Measurements from ENCODE around the gene DUSP9.
A peak's percentile ranks its signal among the peaks of the same experiment; 100 is the strongest.
"Not testable (repeated sequence)": the region's sequence is repeated elsewhere in the genome, so short reads cannot be mapped to it uniquely, and the experiment has no call there.

Gene DUSP9

DNA sequence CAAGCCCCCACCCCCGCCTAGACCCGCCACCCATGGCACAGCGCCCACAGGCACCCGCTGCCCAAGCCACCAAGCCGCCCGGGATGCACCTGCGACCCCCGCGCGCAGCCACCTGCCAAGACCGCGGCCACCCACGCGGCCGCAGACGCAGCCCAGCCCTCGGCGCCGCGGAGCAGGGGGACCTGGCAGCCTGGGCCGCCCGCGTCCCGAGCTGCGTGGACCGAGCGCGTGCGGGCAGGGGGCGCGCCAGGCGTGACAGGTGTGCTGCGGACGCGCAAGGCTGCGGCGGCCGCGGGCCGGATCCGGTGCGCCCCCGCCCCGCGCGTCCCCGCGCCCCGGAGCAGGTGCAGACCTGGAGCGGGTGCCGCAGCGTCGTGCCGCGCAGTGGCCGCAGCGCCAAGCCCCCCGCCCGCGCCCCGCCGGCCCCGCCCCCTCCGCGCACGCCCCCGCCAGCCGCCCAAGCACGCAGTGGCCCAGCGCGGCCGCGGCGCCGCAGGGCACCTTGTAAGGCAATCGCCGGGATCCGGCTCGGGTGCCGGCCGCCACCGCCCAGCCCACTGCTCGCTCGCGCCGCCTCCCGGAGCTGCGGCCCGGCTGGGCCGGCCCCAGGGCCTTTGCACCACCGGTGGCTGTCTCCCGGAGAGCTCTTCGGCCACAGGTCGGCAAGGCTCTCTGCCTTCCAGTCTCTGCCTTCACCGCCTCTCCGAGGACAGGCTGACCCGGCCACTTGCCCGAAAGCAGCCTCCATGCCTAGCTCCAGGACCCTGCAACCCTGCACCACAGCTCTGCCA is 26.6 kb downstream of the DUSP9 start, which contains the start of gene PNCK:
PNCK (minus strand) TSS at position 386 of the 791 bp plus-strand sequence. CDS start 737 bp downstream, outside the sequence.
- DNase-seq = no peak

DNA sequence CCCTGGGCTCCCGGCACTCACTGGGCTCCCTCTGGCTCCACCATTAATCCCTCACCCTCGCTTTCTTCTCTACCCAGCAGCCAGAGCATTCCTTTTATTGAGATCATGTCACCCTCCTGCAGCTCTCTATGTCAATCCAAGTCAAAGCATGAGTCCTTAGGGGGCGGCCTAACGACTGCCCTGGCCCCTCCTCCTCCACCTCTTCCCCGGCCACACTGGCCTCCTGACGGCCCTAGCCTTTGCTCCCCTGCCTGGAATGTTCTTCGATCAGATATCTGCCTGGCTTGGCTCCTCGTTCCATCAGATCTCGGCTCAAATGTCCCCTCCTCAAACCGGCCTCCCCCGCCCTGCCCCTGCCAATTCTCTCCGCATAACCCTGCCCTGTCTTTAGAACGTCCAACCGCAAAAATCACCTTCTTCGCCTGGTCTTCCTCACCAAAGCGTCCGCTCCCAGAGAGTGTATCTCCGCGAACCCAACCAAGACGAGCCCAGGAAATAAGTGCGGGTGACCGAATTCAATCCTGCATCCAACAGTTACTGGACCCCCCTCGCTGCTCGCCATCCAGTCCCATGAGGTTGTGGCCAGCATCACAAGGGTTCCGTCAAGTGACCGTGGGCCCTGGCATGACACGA is 27.3 kb downstream of the DUSP9 start:
- no peak for DNase-seq

DNA sequence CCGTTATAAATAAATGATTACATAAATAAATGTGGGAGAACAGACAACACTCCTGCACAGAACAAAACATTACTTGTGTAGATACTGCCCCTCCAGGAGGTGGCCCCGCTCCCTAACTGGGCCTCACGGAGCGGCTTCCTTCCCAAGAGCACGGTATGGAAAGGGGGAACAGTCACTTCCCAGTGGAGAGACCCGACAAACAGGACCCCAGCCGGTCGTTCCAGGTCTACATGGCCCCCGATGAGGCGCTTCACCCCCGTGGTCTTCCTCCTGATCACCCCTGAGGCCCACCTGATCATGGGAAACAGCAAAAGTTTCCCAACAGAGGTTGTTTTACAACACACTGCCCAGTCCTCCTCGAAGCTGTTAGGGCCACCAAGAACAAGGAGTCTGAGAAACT is 34.2 kb downstream of the DUSP9 start:
- no peak for DNase-seq

DNA sequence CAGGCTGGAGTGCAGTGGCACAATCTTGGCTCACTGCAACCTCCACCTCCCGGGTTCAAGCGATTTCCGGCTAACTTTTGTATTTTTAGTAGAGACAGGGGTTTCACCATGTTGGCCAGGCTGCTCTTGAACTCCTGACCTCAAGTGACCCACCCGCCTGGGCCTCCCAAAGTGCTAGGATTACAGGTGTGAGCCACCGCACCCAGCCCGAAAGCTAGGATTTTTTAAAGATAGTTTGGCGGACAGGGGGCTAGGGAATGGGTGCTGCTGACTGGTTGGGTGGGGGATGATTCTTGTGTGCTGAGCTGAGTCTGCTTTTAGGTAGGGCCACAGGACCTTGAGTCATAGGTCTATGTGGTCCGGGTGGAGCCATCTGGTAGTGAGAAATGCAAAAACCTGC is 36.5 kb downstream of the DUSP9 start:
- DNase-seq = not testable (repeated sequence)

DNA sequence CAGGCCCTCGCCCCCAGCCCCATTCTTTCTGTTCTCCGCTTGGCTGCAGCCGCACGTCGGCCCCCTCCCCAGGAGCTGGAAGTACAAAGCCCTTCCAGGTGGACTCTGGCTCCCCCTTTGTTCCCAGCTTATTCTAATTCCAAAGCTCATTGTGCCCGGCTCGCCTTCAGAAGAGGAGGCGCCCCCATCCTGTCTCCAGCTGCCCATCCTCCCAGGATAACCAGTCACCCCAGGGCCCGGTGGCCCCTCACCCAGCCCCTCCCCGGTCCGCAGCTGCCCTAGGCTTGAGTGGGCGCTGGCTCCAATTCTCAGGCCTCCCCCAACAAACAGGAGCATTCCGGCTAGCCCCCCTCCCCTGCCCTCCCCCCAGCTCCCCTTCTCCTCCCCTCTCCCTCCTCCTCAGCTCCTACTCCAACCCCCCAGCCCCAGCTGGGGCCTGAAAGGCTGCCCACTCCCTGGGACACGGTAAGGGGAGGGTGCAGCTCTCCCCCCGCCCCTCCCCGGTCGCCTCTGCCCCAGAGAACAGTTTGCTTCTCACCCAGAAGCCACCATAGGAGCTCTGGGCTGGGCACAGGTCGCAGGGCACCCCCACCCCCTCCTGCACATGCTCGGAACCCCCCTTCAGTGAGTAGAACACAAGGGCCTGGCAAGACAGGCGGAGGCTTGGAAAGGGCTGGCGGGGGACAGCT is 37.6 kb downstream of the DUSP9 start:
- no peak for DNase-seq

DNA sequence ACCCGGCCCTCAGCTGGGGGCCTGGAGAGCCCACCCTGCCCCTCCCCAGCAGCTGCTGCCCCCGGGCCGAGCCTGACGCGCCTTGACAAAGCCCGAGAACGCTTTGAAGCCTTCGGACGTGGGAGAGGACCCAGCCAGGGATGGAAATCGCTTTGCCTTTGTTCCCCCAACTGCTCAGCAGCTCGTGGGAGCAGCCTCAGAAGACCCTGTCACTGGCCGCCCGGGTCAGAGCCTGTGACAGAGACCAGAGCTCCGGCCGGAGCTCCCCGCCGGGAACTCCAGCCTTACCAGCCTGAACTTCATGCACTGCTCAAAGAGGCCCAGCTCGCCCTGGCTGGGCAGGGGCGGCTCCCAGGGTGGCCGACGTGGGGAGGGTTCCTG is 38.1 kb downstream of the DUSP9 start:
- no peak for DNase-seq

DNA sequence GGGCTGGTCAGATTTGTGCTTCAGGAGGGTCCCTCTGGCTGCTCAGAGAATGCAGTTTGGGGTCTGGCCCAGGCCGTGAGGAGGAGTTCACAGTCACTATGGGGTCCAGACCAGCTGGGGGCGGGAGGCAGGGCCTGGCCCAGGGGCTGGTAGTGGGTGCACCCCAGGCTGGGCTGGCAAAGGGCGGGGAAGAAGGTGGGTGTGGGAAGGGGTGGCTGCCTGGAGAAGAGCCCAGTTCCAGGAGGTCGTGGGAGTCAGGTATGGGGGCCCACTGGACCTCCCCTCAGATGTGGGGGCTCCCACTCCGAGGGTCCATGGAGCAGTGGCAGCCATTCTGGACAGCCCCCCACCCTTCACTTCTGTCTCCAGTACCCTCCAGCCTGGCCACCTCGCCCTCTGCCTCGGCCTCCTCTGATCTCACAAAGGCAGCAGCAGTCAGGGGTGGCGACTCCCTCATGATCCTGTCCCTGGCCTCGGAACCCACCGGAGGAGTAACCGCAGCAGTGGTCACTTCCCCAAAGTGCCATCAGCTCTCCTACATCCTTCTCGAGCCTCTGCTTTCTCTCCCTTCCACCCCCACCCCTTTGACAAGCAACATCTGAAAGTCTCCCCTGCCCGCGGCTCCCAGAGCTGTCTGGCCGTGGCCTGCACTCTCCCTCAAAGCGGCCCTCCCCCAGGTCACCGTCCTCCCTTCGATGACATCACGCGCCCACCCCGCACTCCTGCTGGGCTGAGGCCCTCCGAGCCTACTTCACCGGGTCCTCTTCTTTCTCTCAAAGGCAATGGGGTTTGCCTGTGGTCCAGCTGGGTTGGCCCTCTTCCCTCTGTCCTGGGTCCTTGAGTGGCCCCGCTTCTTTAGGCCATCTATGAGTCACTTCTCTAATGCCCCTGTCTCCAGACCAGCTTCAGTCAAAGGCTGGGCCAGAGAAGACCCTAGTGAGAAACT is 39.0 kb downstream of the DUSP9 start:
- DNase-seq = no peak

DNA sequence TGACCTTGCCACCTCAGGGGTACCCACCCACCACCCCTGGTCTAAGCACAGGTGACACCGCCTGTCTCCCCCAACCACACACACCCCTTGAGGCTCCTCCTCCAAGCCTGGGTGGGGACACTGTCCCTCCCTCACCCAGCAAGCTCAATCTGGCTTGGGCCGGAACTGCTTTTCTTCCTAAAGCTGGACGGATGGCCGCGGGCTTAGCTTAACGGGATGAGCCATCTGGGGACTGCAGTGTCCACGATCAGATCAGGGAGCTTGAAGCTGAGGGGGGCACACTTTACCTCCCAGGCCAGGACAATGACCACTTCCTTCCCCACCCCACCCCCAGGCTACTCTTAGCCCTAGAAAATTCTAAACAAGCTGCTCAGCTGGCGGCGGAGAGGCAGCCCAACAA is 39.7 kb downstream of the DUSP9 start:
- DNase-seq = no peak

DNA sequence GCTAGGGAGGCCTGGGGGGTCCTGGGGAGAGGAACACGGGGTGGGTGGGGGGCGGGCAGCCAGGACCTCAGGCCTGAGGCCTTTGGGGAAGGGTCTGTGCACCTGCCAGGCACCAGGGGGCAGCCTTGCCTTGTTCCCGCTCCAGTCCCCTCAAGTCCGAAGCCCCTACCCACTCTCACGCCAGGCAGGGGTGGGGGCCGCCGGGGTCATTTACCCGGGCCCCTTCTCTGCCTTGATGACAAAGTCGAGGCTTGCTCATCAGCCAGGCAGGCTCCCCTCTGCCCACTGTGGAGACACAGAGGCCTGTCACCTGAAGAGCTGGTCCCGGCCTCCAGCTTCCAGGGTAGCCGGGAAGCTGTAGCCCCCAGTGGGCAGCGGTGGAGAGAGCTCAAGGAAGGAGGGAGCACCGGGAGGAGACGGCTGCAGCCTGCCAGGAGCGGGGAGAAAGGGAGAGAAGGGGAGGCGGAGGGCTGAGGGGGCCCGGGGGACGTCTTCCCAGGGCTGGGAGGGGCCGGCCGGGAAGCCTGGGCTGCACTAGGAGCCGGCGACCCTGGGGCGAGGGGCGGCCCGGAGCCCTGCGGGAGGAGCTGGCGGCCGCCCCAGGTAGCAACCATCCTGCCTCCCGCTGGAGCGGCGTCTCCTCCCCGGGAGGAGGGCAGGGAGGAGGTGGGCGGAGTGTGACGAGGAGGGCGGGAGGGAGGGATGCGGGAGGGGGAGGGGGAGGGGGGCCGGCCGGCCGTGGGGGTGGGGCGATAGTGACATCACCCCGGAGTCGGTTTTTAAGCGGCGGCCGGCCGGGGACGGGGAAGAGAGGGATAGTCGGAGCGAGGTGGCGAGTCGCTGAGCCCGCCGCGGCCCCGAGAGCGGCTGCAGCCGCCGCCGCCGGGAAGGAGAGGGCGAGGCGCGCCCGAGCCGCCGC is 40.4 kb downstream of the DUSP9 start, which contains the start of gene SLC6A8:
SLC6A8 (plus strand) TSS at position 806 of the 919 bp plus-strand sequence. CDS start 649 bp downstream, outside the sequence.
- peak; percentile 32 for DNase-seq

DNA sequence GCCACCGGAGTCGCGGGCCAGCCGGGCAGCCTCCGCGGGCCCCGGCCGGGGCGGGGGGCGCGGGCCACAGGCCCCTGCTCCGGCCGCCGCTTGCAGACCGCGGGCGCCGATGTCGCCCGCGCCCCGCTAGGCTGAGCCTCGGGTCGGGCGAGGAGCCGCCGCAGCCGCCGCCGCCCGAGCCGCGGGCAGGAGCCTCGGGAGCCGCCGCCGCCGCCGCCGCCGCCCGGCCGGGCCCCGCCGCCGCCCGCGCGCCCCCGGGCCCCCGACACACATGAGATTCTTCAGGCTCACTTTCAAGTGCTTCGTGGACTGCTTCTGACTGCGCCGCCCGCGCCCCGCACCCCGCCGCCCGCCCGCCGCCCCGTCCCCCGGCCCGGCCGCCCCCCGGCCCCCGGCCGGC is 41.1 kb downstream of the DUSP9 start:
- no peak for DNase-seq

DNA sequence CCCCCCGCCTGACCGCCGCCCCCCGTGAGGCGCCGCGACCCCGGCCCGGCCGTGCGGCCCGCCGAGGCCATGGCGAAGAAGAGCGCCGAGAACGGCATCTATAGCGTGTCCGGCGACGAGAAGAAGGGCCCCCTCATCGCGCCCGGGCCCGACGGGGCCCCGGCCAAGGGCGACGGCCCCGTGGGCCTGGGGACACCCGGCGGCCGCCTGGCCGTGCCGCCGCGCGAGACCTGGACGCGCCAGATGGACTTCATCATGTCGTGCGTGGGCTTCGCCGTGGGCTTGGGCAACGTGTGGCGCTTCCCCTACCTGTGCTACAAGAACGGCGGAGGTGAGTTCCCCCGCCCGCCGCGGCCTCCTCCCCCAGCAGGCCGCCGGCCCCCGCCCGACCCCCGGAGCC is 41.5 kb downstream of the DUSP9 start:
- no peak for DNase-seq

DNA sequence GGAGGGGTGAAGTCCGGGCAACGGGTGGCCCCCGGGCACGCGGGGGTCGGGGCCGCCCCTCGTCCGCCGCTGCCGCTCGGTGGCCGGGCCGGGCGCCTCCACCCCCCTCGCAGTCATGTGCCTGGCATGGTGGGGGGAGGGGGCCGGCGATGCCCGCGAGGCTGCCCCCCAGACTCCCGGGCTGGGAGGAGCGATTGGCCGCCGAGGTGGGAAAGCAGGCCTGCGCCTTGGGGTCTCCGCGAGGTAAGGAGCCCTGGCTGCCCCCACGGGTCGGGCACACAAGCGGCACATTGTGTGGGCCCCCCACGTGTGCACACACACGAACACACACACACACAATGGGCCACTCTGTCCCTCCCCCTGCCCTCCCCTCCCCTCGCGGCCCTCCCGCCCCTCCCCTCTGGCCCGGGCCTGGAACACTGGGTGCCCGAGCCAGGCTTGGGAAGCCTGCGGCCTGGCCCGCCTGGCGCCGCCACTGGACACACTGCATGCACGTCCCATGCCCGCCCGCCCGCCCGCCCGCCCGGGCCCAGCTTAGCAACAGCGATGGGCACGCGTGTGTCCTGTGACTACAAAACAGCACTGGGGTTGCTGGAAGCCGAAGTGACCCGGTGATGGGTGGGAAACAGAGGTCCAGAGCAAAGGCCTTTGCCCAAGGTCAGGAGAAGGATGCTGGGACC is 42.0 kb downstream of the DUSP9 start:
- no peak for DNase-seq

DNA sequence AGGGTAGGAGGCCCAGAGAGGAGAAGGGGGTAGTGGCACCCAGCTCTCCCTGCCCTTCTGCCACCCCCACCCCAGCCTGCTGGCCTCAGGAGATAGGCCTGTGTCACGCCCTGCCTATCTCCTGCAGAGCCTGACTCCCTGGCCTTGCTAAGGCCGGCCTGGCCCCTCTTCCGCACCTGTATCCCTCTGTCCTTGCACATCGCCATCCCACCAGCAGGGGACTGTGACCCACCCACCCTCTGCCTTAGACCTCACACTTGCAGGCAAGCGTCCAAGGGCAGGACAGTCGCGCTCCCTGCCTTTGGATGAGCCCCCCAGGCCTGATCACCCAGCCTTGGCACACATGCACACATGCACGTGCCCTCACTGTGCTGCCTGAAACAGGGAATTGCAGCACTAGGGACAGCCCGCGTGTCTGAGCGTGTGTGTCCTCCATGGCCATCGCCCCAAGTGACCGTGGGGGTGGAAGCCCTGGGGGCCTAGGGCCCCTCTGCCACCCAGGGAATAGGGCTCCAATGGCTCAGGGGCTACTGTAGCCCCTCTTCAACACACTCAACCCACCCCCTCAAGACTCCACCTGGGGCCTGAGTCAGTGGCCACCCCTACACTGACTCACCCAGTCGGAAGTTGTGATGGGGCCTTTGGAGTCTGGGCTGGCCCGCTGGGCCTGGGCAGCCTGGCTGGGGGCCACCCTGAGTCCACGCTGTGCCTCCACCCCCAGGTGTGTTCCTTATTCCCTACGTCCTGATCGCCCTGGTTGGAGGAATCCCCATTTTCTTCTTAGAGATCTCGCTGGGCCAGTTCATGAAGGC is 42.9 kb downstream of the DUSP9 start:
- DNase-seq = no peak

DNA sequence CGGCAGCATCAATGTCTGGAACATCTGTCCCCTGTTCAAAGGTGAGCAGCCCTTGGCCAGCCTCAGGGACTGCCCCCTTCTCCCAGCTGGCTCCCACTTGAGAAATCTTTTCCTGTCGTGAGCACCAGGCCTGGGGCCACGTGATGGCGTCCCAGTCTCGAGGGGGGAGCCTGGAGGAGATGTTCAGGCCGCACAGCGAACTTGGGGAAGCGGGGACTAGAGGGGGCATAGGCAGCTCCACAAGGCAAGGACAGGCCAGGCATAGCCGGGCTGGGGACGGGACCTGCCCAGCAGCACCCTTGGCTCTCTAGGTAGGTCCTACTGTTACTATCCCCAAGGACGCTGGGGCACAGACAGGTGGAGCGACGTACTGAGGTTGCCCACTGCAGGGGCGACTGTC is 43.5 kb downstream of the DUSP9 start:
- DNase-seq = no peak

DNA sequence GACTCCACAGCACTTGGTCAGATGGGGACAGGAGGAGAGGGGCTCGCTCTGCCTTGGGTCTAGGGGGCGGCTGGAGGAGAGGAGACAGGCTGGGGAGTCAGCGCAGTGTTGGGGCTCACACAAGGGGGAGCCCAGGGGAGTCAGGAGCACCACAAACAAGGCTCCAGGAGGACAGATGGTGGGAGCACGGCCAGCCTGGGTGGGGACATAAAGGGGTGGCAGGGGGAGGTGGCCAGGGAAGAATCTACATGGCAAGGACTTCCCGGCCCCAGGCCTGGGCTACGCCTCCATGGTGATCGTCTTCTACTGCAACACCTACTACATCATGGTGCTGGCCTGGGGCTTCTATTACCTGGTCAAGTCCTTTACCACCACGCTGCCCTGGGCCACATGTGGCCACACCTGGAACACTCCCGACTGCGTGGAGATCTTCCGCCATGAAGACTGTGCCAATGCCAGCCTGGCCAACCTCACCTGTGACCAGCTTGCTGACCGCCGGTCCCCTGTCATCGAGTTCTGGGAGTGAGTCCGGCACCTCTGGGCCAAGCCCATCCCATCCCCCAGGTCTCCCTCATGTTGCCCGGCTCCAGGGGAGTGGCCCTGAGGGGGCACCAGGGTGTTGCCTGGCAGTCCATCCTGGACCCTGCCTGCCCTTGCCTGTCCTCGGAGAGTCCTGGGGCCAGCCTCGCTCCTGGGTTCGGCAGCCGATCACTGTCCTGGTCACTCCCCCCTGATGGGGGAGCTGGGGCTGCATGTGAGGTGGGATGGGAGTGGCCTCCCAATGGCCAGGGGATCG is 44.2 kb downstream of the DUSP9 start:
- DNase-seq = not testable (repeated sequence)

DNA sequence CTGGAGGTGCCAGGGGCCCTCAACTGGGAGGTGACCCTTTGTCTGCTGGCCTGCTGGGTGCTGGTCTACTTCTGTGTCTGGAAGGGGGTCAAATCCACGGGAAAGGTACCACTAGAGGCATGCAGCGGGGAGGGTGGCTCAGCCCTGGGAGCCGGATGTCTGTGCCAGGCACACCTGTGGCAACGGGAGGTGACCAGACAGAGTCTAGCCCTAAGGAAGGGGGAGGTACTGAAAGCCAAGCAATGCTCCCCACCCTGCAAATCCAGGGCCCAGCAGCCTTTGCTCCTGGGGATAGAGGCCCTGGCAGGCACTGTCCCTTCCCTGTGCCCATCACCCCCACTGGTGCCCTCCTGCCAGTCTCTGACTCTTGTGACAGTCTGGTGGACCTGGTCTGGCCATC is 45.0 kb downstream of the DUSP9 start:
- no peak for DNase-seq

DNA sequence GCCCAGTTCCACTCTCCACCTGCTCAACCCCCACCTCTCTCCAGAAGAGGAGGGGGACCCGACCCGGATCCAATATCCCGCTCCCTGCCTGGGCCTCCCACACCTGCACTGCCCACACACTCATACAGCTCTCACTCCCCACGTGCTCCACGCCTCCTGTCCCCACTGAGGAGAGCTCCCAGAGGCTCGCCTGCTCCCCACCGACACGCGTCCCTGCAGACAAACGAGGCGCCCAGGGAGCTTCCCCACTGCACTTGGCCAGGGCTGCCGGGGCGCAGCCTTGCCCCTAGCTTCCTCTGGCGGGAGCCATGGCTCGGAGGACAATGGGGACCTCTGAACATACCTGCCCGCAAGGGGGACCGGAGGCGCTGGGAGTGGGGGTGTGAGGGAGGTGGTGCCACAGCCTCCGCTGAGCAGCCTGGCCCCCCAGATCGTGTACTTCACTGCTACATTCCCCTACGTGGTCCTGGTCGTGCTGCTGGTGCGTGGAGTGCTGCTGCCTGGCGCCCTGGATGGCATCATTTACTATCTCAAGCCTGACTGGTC is 45.7 kb downstream of the DUSP9 start:
- no peak for DNase-seq

DNA sequence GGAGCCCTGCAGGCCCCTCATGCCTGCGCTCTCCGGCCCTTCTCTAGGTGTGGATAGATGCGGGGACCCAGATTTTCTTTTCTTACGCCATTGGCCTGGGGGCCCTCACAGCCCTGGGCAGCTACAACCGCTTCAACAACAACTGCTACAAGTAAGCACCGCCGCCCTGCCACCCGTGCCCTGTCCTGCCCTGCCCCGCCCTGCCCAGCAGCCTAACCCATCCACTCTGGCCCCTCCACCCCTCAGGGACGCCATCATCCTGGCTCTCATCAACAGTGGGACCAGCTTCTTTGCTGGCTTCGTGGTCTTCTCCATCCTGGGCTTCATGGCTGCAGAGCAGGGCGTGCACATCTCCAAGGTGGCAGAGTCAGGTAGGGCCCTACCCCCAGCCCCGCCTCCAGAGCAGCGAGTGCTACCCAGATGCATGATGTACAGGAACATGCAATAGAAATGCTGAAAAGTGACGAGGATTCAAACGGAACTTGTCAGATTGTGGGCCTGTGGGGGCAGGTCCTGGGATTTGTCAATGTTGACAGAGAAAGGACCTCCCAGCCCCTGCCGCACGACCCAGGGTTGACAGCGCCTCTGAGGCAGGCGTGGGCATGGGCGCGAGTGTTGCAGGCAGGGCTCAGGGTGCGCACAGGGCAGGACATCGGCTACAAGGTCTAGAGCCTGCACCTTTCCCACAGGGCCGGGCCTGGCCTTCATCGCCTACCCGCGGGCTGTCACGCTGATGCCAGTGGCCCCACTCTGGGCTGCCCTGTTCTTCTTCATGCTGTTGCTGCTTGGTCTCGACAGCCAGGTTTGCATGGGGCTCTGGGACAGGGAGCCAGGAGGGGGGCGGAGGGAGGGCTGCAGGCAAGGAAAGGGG is 46.4 kb downstream of the DUSP9 start:
- no peak for DNase-seq
